Neural cell (in vitro differentiated cells): ENCODE results near the gene C16orf90. TPM values are rescaled to one million over a fixed set of nuclear protein-coding genes. Genes with fewer than 3 reads are reported as not detected.
"Not testable (repeated sequence)": the region's sequence is repeated elsewhere in the genome, so short reads cannot be mapped to it uniquely, and the experiment has no call there.

Experiments
- H2AFZ ChIP-seq: fragments of 200-600, 300-800 bp; sonication (generic), shearing (Covaris generic); 2 replicates; pipeline ENCODE4 v1.6.0; 2014; ENCODE audit warnings: low read depth, mild to moderate bottlenecking, antibody characterized with exemption, low read length, moderate library complexity
- H3F3A ChIP-seq: fragments of 200-600 bp; shearing (Covaris generic); 2 replicates; pipeline ENCODE4 v1.6.1; 2016; ENCODE audit warnings: mild to moderate bottlenecking, moderate library complexity, mixed read lengths, antibody characterized with exemption, low read length; ENCODE audit not compliant: insufficient read depth, poor library complexity, severe bottlenecking
- H3K27ac ChIP-seq: fragments of 200-600, 300-800 bp; sonication (generic), shearing (Covaris generic); 2 replicates; pipeline ENCODE4 v1.5.1; 2014; ENCODE audit warnings: mild to moderate bottlenecking, low read length, moderate library complexity
- H3K27me3 ChIP-seq: fragments of 300-800, 200-600 bp; sonication (generic), shearing (Covaris generic); 2 replicates; pipeline ENCODE4 v1.6.0; 2014; ENCODE audit warnings: mild to moderate bottlenecking, low read depth, low read length, moderate library complexity; ENCODE audit not compliant: insufficient read depth
- H3K36me3 ChIP-seq: fragments of 300-800, 200-600 bp; sonication (generic), shearing (Covaris generic); 2 replicates; pipeline ENCODE4 v1.5.1; 2014; ENCODE audit warnings: mild to moderate bottlenecking, antibody characterized with exemption, low read length, moderate library complexity; ENCODE audit not compliant: insufficient read depth
- H3K4me2 ChIP-seq: fragments of 300-800, 200-600 bp; sonication (generic), shearing (Covaris generic); 2 replicates; pipeline ENCODE4 v1.6.0; 2014; ENCODE audit warnings: mild to moderate bottlenecking, low read length
- H3K4me3 ChIP-seq: fragments of 300-800, 200-600 bp; sonication (generic), shearing (Covaris generic); 2 replicates; pipeline ENCODE4 v1.5.1; 2014; ENCODE audit warnings: mild to moderate bottlenecking, low read length, moderate library complexity
- H3K79me2 ChIP-seq: fragments of 200-600 bp; shearing (Covaris generic); replicated peaks from 2 replicates; pipeline ENCODE4 v1.6.0; 2014; ENCODE audit warnings: mild to moderate bottlenecking, low read length, moderate library complexity; ENCODE audit not compliant: insufficient read depth
- H3K9ac ChIP-seq: fragments of 300-800, 200-600 bp; sonication (generic), shearing (Covaris generic); 2 replicates; pipeline ENCODE4 v1.6.1; 2016; ENCODE audit warnings: mild to moderate bottlenecking, low read length, mixed read lengths
- H3K9me2 ChIP-seq: fragments of 200-600 bp; shearing (Covaris generic); 2 replicates; pipeline ENCODE4 v1.6.1; 2016; ENCODE audit warnings: mild to moderate bottlenecking, low read length, mixed read lengths; ENCODE audit not compliant: insufficient read depth
- H3K9me3 ChIP-seq: fragments of 200-600, 300-800 bp; sonication (generic), shearing (Covaris generic); 2 replicates; pipeline ENCODE4 v1.6.1; 2016; ENCODE audit warnings: mild to moderate bottlenecking, mixed run types, low read length, moderate library complexity, mixed read lengths
- H4K20me1 ChIP-seq: fragments of 200-600 bp; shearing (Covaris generic); 2 replicates; pipeline ENCODE4 v1.6.1; 2016; ENCODE audit warnings: mild to moderate bottlenecking, mixed run types; ENCODE audit not compliant: insufficient read depth
- EP300 ChIP-seq: fragments of 450-650 bp; conservative IDR thresholded peaks from 2 replicates; pipeline ENCODE4 v1.6.1; 2014; ENCODE audit warnings: antibody characterized with exemption, mild to moderate bottlenecking, moderate library complexity; ENCODE audit not compliant: poor library complexity, severe bottlenecking
- POLR2AphosphoS5 ChIP-seq: IDR thresholded peaks from 2 replicates; pipeline ENCODE4 v1.6.1; 2012
- TAF1 ChIP-seq: IDR thresholded peaks from 2 replicates; pipeline ENCODE4 v1.6.1; 2012; ENCODE audit warnings: low read depth
- polyA plus RNA-seq: library from polyadenylated mRNA; depleted of rRNA; stranded (reverse); fragments of >200 nt; gene quantifications from 2 replicates; pipeline ENCODE4 v1.2.3, GENCODE V29; 2014
- TF ChIP-seq, protein P1 (sequence below): IDR thresholded peaks from 2 replicates; pipeline ENCODE4 v1.6.1; 2012; ENCODE audit warnings: borderline replicate concordance

The C16orf90 gene
- polyA plus RNA-seq, 1 donor from 2014 or later = not detected

DNA sequence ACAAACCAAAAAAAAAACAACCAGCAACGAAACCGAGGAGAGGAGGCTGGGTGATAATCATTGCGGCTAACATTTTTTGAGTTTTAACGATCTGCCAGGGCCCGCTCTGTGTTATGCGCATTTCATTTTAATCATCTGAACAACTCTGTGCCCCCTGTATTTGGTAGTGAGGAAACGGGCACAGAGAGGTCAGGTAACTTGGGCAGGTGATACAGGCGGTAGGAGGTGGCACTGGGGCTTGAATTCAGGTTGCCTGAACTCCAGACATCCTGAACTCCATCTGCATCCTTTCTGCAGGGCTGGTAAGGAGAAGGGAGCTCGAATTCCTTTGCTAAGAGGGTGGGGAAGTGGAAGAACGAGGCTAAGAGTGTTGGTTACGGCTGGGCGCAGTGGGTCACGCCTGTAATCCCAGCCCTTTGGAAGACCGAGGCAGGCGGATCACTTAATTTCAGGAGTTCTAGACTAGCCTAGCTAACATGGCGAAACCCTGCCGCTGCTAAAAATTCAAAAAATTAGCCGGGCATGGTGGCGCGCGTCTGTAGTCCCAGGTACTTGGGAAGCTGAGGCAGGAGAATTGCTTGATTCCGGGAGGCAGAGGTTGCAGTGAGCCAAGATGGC lies 6.6 kb upstream of the C16orf90 start:
- H3K9me3 ChIP-seq = no peaks in the 10 kb centered on the region
- peaks cover 3% of the 10 kb centered on the region for H3F3A ChIP-seq
- peak overlapping the region; percentile 13 for H3K4me2 ChIP-seq
- H3K9me2 ChIP-seq = no peaks in the 10 kb centered on the region
- TF ChIP-seq TAF1 = no peak
- no peak for TF ChIP-seq EP300
- no peak for TF ChIP-seq POLR2AphosphoS5
- TF ChIP-seq, protein P1, sequence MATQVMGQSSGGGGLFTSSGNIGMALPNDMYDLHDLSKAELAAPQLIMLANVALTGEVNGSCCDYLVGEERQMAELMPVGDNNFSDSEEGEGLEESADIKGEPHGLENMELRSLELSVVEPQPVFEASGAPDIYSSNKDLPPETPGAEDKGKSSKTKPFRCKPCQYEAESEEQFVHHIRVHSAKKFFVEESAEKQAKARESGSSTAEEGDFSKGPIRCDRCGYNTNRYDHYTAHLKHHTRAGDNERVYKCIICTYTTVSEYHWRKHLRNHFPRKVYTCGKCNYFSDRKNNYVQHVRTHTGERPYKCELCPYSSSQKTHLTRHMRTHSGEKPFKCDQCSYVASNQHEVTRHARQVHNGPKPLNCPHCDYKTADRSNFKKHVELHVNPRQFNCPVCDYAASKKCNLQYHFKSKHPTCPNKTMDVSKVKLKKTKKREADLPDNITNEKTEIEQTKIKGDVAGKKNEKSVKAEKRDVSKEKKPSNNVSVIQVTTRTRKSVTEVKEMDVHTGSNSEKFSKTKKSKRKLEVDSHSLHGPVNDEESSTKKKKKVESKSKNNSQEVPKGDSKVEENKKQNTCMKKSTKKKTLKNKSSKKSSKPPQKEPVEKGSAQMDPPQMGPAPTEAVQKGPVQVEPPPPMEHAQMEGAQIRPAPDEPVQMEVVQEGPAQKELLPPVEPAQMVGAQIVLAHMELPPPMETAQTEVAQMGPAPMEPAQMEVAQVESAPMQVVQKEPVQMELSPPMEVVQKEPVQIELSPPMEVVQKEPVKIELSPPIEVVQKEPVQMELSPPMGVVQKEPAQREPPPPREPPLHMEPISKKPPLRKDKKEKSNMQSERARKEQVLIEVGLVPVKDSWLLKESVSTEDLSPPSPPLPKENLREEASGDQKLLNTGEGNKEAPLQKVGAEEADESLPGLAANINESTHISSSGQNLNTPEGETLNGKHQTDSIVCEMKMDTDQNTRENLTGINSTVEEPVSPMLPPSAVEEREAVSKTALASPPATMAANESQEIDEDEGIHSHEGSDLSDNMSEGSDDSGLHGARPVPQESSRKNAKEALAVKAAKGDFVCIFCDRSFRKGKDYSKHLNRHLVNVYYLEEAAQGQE = no peak
- H2AFZ ChIP-seq = no peak overlapping the region
- H3K4me3 ChIP-seq = peak overlapping the region; percentile 99
- H3K27ac ChIP-seq = no peak overlapping the region
- H4K20me1 ChIP-seq = no peaks in the 10 kb centered on the region
- H3K79me2 ChIP-seq = peaks cover 11% of the 10 kb centered on the region
- H3K36me3 ChIP-seq = no peaks in the 10 kb centered on the region
- H3K27me3 ChIP-seq = no peaks in the 10 kb centered on the region
- H3K9ac ChIP-seq = peak overlapping the region; percentile 78

DNA sequence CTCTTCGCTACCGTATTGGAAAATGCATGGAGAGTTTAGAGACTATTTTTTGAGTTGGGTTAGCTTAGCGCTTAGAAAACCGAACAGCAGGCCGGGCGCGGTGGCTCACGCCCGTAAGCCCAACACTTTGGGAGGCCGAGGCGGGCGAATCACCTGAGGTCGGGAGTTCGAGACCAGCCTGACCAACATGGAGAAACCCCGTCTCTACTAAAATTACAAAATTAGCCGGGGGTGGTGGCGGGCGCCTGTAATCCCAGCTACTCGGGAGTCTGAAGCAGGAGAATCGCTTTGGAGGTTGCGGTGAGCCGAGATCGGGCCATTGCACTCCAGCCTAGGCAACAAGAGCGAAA lies 6.1 kb upstream of the C16orf90 start:
- not testable (repeated sequence) for H3K9me3 ChIP-seq, H3K27me3 ChIP-seq, H4K20me1 ChIP-seq, H3F3A ChIP-seq, H3K9me2 ChIP-seq, H3K36me3 ChIP-seq
- Histone ChIP-seq H2AFZ (peak overlapping the region; percentile 91), H3K79me2 (peaks cover 11% of the 10 kb centered on the region), H3K9ac (peak overlapping the region; percentile 78), H3K27ac (peak overlapping the region; percentile 66), H3K4me3 (peak overlapping the region; percentile 99), H3K4me2 (peak overlapping the region; percentile 13)

DNA sequence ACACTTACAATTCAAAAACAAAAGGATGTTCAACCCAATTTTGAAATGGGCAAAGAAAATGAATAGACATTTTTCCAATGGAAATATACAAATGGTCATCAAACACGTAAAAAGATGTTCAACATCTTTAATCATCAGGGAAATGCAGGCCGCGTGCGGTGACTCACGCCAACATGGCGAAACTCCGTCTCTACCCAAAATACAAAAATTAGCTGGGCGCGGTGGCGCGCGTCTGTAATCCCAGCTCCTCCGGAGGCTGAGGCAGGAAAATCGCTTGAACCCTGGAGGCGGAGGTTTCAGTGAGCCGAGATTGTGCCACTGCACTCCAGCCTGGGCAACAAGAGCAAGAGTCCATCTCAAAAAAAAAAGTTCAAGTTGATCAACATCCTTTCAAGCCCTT lies 3.7 kb upstream of the C16orf90 start:
- Histone ChIP-seq H2AFZ (no peak overlapping the region), H3K27me3 (no peaks in the 10 kb centered on the region), H3K79me2 (peaks cover 11% of the 10 kb centered on the region), H3K27ac (no peak overlapping the region), H3K9ac (no peak overlapping the region), H3K4me2 (no peak overlapping the region), H3K9me2 (no peaks in the 10 kb centered on the region), H3F3A (peaks cover 3% of the 10 kb centered on the region), H3K4me3 (no peak overlapping the region), H3K36me3 (no peaks in the 10 kb centered on the region), H3K9me3 (no peaks in the 10 kb centered on the region), H4K20me1 (no peaks in the 10 kb centered on the region)
- TF ChIP-seq EP300 = no peak
- TF ChIP-seq, protein P1 = no peak
